GM19239 (cell line): ENCODE results near the gene GRK5.

Experiments
- DNase-seq: peaks from one replicate; pipeline ENCODE4 v3.0.0; 2011; ENCODE audit warnings: low spot score; ENCODE audit not compliant: insufficient read length
- FAIRE-seq: peaks from 2 replicates; lab custom pipeline; 2011; peaks lifted over from hg19 to GRCh38; lab: Jason Lieb, UNC

The GRK5 gene

DNA sequence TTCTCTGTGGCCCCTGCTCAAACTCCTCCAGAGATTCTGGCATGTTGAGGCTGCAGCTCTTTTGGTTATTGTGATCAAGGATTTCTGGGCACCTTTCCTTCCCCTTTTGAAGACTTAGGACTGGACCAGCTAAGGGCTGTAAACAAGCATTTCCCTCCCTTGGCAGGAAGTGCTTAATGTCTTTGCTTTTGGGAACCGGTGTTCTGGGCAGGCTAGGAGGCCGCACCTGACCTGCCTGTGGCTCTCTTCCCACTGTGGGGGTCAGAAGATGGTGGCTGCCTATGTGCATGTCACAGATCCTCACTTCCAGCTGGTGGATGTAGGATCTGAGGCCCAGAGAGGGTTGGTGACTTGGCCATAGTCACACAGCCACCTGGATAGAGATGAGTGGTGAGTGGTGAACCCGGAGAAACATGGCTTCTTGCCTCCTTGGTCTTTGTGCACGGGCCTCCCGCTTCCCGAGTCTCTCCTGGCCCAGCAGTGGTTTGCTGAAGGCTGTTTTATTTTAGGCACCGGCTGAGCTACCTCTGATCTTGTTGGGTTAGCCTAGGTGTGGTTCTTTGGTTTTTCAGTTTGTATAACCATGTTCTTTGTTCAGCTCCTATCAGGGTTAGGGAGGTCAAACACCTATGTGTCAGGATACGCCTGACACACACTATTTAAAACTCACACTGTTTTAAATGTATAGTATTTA is 82.0 kb downstream of the GRK5 start:
- FAIRE-seq, result no peak

DNA sequence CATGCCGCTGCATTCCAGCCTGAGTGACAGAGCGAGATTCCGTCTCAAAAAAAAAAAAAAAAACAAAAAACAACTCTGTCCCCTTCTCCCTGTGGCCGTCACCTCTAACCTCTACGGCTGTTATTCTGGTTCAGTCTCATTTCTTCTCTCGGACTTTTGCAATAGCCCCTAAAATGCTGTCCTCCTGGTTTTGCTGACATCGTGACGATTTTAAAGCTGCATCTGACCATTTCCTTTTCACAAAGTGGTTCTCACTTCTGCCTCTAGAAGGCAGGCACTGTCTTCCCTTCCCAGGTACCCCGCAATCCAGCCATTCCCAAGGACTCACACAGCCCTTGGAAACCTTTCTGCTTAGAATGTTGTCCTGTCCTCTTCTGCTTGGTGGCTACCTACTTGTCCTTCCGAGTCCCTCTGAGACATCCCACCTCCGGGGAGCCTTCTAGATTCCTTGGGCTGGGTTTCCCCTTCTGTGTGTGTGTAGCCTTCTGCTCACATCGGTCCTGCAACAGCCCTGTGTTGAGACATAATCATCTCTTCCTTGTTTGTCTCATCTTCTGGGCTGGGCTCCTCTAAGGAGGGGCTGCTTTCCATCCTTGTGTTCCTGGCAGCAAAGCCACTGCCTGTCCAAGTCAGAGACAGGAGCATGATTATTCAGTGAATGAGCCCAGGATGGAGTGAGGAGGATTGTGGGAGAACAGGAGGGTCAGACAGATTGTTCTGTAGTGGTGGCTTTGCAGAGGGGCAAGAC is 83.1 kb downstream of the GRK5 start:
- FAIRE-seq, result no peak
- no peak for DNase-seq

More for the DNA sequence above, 82.0 kb downstream of the GRK5 start:
- DNase-seq, result no peak

- no peak for DNase-seq
- FAIRE-seq, result no peak
Measured at GRCh38 chr10:119291223-119291900, 84.0 kb downstream of the GRK5 start.

DNA sequence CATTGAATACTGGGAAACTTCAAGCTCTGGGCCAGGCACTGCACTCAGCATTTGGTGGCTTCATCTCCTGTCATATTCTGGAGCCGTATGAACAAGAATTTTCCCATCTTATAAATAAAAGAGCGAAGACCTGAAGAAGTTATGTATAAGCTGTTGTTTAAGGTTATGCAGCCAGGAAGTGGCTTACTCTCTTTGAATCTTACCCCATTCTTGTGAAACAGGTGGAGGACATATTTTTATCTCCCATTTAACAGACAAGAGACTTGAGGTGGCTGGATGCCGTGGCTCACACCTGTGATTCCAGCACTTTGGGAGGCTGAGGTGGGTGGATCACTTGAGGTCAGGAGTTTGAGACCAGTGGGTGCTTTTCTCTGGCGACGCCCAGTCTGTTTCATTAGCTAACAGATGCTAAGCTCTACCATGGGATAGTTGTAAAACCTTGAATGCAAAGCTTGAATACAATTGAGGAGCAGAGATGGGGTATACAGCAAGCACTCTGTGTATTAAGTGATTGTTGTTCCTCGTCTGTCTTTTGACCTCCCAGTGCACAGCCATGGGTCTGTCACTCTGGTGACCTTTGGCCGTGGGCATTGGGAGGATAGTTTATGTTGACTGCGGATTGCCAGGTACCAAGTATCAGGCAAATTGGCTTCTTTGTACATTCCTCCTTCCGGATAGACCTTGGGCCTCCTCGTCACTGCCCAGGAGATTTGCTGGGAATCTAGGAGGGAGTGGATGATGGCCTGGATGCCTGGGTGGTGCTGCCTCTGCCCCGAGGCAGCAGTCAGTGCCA is 85.8 kb downstream of the GRK5 start:
- FAIRE-seq (no peak), DNase-seq (no peak)

- no peak for FAIRE-seq
- no peak for DNase-seq
Measured at GRCh38 chr10:119296703-119297102, 89.3 kb downstream of the GRK5 start.

DNA sequence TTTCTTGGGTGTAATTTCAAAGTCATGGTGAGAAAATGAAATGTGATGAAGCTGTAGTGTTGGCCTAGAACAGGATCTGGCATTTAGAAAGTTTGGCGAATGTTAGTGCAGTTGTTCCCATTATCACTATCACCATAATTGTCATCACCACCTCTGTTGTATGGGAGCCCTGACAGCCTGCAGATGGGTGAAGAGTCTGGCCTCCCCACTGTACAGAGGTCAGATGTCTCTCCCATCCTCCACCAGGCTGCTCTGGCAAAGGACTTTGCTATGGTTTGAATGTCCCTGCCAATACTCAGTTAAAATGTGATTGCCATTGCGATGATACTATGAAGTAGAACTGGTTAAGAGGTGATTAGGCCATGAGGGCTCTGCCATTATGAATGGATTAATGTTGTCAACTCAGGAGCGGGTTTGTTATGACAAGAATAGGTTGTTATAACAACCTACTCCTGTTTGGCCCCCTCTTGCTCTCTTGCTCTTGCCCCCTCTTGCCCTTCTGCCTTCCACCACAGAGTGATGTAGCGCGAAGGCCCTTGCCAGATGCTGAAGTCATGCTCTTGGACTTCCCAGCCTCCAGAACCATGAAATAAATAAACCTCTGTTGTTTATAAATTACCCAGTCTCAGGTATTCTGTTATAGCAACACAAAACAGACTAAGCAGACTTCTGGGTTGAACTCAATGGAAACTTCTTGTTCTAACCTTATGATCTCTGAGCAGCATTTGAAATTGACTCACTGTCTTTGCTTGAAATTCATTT is 90.0 kb downstream of the GRK5 start:
- no peak for DNase-seq
- FAIRE-seq, result no peak

GRCh38 chr10:119298810-119299209 is 91.4 kb downstream of the GRK5 start:
- no peak for DNase-seq
- FAIRE-seq, result no peak

GRCh38 chr10:119299531-119299930 is 92.2 kb downstream of the GRK5 start:
- FAIRE-seq (peak; percentile 42), DNase-seq (no peak)

GRCh38 chr10:119301397-119301796 is 94.0 kb downstream of the GRK5 start:
- FAIRE-seq, result peak; percentile 82
- no peak for DNase-seq

DNA sequence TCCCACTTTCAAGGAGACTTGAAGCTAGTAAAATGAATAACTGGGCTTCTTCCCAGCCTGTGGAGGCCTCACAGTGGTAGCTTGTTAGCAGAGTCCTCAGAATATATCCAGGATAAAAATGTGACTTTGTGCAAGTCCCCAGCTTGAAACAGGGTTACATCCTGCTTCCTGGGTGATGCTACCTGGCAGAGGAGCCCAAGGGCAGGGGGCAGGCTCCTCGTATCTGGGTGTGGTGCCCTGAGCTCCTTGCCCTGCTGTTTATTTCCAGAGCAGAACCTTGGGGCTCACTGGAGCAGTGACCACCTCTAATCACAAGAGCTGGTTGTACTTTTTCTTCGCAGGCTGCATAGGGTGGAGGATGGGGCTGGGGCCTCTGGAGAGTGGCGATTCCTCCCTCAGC is 94.8 kb downstream of the GRK5 start:
- FAIRE-seq (no peak), DNase-seq (no peak)

DNA sequence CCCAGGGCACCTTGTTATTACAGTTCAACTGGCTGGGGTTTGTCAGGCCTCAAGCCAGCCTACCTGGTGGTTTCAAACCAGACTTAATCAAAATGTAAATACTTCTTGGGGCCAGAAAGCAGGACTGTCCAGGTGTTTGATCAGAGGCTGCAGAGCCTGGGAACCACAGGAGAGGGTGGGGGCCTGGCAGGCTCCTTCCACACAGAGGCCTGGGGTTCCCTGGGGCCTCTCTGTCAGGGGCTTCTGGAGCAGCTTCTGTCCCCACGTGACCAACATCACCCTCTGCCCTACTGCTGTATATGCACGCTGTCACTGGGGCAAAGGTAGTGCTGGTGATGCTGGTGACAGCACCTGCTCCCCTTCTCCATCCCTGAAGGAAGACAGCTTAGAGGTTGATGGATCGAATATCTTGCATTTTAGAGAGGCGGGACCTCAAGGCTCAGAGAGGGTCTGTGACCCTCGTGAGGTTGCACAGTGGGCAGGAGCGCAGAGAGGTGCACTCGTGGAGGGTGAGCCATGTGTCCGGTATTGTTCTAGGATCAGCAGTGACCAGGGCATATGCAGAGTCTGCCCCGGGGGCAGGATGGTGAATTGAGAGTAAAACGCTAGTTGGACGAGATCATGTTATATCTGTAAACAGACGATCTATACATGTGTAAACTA is 95.4 kb downstream of the GRK5 start:
- FAIRE-seq (no peak), DNase-seq (no peak)

GRCh38 chr10:119303886-119304285 is 96.5 kb downstream of the GRK5 start:
- no peak for DNase-seq
- FAIRE-seq, result no peak

GRCh38 chr10:119304541-119304940 is 97.2 kb downstream of the GRK5 start:
- DNase-seq (no peak), FAIRE-seq (peak; percentile 11)

DNA sequence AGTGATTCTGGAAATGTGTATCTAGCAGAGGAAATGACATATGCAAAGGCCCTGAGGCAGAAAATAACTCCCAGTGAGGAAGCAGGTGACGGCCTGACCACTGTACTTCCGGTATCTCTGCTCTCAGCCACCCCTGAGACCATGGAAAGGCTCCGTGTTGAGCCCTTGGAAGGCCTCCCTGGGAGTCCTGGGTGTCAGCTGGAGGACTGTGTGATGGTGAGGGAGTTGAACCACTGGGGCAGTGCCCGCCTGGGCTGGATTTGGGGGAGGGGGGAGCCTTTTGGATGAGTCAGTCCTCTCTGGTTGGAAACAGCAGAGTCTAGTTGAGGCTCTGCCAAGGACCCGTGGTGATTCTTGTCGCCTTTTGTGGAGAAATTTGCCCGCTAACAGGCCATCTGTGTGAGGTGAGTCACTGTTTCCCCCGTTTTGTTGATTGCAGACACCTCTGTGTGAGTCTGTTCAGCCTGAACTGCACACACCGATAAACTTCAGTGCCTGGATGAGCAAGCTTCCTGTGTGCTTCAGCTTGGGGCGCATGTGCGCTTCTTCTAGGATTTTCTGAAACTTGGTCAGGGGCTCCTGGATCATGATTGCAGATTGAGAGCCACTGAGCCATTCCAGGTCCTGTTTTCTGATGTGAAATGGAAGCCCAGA is 98.6 kb downstream of the GRK5 start:
- peak; percentile 63 for DNase-seq
- FAIRE-seq, result no peak

- FAIRE-seq (peak; percentile 98), DNase-seq (peak; percentile 73)
Measured at GRCh38 chr10:119306514-119306951, 99.2 kb downstream of the GRK5 start.

GRCh38 chr10:119306986-119307392 is 99.6 kb downstream of the GRK5 start:
- DNase-seq (no peak), FAIRE-seq (no peak)

DNA sequence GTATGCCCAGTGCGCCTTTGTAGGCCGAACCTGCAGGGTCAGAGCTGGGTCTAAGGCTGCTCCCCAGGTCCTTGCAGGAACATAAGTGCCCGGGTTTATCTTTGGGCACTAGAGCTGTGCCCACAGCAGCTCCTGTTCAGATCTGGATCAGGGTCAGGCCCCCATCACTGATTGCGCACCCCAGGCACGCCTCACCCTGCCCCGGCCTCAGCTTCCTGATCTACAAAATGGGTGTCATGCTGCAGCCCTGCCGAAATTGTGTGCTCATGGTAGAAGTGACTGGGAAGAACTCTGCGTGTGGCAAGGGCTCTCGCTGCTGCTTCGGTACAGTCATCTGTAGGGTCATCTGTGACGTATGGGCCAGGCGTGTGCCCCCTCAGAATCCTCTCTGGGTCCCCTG is 100.7 kb downstream of the GRK5 start:
- no peak for FAIRE-seq

DNA sequence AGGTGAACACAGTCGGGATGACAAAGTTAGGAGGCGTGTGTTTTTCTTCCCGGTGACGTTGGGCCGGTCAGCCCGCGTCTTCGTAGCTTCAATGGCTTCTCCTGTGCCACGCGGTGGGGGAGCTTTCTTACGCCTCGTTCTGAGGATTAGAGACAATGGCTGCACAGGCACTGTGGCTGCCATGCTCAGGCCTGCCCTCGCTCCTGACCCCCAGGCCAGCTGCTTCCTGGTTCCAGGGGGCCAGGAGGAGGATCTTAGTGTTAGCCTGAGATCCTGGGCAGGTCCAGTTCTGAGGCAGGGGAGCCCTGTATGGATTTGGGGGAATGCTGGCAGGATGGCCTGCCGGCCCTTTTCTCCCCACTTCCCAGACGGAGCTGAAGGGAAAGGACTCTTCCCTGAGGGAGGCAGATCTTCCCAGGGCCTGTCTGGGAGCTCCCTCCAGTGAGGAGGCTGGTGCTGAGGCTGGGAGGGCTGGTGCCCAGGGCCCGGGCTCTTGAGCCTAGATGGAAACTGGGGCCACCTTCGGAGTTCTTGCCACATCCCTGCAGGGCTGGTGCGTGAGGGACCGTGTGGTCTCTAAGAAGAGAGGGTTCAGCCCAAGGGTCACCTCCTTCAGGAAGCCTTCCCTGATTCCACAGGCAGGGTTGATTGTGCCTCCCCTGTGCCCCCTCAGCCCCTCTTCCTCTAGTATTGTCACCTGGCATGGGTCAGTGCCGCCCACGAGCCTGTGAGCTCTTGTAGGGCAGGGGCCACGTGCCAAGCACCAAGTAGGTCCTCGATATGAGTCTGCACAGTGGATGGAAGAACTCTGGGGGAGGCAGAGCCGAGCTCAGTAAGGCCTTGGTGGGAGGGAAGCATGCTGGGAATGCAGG is 101.4 kb downstream of the GRK5 start:
- DNase-seq (no peak), FAIRE-seq (no peak)

More for the DNA sequence above, 100.7 kb downstream of the GRK5 start:
- no peak for DNase-seq
